Parathyroid adenoma (tissue), 2 donors: ENCODE data around the gene NR3C2.

ENCODE experiments used
- H2AFZ ChIP-seq: fragments of 300-600 bp; sonication (generic); one replicate; pipeline ENCODE4 v1.7.0; 2017; ENCODE audit warnings: antibody characterized with exemption, mild to moderate bottlenecking
- H3K27ac ChIP-seq: fragments of 300-600 bp; sonication (generic); one replicate; pipeline ENCODE4 v1.7.0; 2017
- H3K27me3 ChIP-seq: fragments of 300-600 bp; sonication (generic); one replicate; pipeline ENCODE4 v1.7.0; 2017; ENCODE audit warnings: low read length; ENCODE audit not compliant: control insufficient read depth, insufficient read depth
- H3K36me3 ChIP-seq: fragments of 300-600 bp; sonication (generic); one replicate; pipeline ENCODE4 v1.7.0; 2017; ENCODE audit warnings: low read length; ENCODE audit not compliant: control insufficient read depth, insufficient read depth
- H3K4me1 ChIP-seq: fragments of 300-600 bp; sonication (generic); one replicate; pipeline ENCODE4 v1.7.0; 2017; ENCODE audit warnings: control low read depth
- H3K4me2 ChIP-seq: fragments of 300-600 bp; sonication (generic); one replicate; pipeline ENCODE4 v1.7.0; 2017; ENCODE audit warnings: low read length
- H3K4me3 ChIP-seq: fragments of 300-600 bp; sonication (generic); one replicate; pipeline ENCODE4 v1.7.0; 2017; ENCODE audit warnings: low read depth, low read length
- H3K79me2 ChIP-seq: fragments of 300-600 bp; sonication (generic); one replicate; pipeline ENCODE4 v1.7.0; 2017; ENCODE audit warnings: control low read depth
- H3K9ac ChIP-seq: fragments of 300-600 bp; sonication (generic); one replicate; pipeline ENCODE4 v1.7.0; 2017; ENCODE audit warnings: mild to moderate bottlenecking
- H3K9me3 ChIP-seq: fragments of 300-600 bp; sonication (generic); one replicate; pipeline ENCODE4 v1.7.0; 2017; ENCODE audit warnings: low read length; ENCODE audit not compliant: control insufficient read depth
- TF ChIP-seq, protein P1 (sequence below): fragments of 300-600 bp; sonication (generic); IDR thresholded peaks from one replicate; pipeline ENCODE4 v1.7.0; 2017; ENCODE audit warnings: antibody characterized with exemption, mild to moderate bottlenecking
- donor health status: primary hyperparathyroidism.

NR3C2 gene

DNA sequence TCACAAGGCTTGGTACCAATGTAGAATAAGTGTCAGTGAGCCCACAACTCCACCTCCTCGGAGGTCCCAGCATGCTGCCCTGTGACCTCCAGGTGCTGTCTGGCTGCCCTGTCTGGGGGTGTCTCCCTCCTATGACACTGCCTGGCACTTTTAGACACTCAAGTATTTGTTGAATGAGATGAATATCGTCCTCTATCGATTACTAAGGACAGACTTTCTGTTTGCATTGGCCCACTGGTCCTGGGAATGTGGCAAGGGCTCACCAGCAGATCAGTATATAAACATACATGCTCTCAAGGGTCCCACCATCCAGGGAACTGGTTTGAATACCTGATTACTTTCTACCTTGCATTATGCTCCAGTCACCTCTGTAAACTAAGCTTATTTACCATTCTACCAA lies 333.0 kb downstream of the NR3C2 start:
- H3K4me2 ChIP-seq, result no peak overlapping the region
- no peaks in the 10 kb centered on the region for H3K9me3 ChIP-seq
- H3K27me3 ChIP-seq, result no peaks in the 10 kb centered on the region
- H3K36me3 ChIP-seq, result no peaks in the 10 kb centered on the region
- H3K4me1 ChIP-seq, result no peaks in the 10 kb centered on the region
- TF ChIP-seq, protein P1, sequence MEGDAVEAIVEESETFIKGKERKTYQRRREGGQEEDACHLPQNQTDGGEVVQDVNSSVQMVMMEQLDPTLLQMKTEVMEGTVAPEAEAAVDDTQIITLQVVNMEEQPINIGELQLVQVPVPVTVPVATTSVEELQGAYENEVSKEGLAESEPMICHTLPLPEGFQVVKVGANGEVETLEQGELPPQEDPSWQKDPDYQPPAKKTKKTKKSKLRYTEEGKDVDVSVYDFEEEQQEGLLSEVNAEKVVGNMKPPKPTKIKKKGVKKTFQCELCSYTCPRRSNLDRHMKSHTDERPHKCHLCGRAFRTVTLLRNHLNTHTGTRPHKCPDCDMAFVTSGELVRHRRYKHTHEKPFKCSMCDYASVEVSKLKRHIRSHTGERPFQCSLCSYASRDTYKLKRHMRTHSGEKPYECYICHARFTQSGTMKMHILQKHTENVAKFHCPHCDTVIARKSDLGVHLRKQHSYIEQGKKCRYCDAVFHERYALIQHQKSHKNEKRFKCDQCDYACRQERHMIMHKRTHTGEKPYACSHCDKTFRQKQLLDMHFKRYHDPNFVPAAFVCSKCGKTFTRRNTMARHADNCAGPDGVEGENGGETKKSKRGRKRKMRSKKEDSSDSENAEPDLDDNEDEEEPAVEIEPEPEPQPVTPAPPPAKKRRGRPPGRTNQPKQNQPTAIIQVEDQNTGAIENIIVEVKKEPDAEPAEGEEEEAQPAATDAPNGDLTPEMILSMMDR, result no peak
- no peak overlapping the region for H2AFZ ChIP-seq
- H3K79me2 ChIP-seq, result no peaks in the 10 kb centered on the region
- H3K27ac ChIP-seq, result no peak overlapping the region
- H3K9ac ChIP-seq, result no peak overlapping the region
- H3K4me3 ChIP-seq, result no peak overlapping the region

DNA sequence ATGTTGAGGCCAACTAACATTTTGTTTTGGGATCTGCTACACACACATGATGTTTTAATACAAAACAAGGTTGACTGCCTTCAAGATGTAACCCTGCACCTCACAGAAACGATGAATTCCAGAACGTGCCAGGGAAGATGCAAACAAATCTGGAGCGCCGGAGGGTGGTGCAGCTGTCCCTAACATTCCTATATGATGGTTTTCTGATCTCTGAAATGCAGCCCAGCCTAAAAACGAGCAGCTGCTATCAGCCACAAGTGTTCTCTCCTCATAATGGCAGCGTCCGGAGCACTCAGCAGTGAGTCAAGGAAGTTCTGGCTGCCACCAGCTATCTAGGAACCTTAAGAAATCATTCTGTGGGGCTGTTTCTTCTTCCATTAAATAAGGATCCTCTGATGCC lies 333.4 kb downstream of the NR3C2 start:
- Histone ChIP-seq H3K27ac (no peak overlapping the region), H2AFZ (no peak overlapping the region), H3K9me3 (no peaks in the 10 kb centered on the region), H3K9ac (no peak overlapping the region), H3K4me2 (no peak overlapping the region), H3K4me1 (no peaks in the 10 kb centered on the region), H3K4me3 (no peak overlapping the region), H3K79me2 (no peaks in the 10 kb centered on the region), H3K27me3 (no peaks in the 10 kb centered on the region), H3K36me3 (no peaks in the 10 kb centered on the region)
- TF ChIP-seq, protein P1, result no peak

DNA sequence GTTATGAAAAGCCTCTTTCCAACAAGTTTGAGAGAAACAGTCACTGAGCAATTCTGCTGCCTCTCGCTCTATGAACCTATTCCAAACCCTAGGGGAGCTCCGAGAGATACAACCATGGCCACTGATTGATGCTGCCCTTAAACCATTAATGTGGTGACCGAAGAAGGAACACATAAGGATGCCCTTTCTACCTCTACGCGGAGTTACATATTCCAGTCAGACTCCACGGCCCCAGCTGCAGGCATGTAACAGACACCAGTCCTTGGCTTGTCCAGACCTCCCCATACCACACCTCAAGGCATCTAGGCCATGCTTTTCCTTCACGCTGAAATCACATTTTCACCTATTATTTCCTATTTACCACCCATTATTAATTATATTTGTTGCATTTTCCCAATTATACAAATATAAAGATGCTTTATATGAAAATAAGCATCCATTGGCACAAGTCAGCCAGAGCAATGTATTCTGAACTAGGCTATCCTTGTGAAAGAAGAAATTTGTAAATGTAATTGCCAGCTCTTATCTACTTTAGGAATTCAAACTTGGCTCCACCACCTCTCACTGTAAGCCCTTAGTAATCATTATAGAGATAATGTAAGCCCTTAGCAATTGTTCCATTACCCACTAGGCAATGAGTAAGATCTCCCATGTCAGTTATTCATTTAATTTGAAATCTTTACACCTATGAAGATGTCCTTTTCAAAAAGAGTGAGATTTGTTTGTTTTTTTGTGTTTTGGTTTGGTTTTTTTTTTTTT lies 338.4 kb downstream of the NR3C2 start:
- TF ChIP-seq, protein P1, result no peak
- no peaks in the 10 kb centered on the region for H3K4me1 ChIP-seq
- H3K9me3 ChIP-seq, result no peaks in the 10 kb centered on the region
- no peak overlapping the region for H3K9ac ChIP-seq
- H3K4me2 ChIP-seq, result no peak overlapping the region
- H2AFZ ChIP-seq, result no peak overlapping the region
- H3K27me3 ChIP-seq, result no peaks in the 10 kb centered on the region
- no peak overlapping the region for H3K4me3 ChIP-seq
- H3K36me3 ChIP-seq, result no peaks in the 10 kb centered on the region
- H3K79me2 ChIP-seq, result no peaks in the 10 kb centered on the region
- H3K27ac ChIP-seq, result no peak overlapping the region

DNA sequence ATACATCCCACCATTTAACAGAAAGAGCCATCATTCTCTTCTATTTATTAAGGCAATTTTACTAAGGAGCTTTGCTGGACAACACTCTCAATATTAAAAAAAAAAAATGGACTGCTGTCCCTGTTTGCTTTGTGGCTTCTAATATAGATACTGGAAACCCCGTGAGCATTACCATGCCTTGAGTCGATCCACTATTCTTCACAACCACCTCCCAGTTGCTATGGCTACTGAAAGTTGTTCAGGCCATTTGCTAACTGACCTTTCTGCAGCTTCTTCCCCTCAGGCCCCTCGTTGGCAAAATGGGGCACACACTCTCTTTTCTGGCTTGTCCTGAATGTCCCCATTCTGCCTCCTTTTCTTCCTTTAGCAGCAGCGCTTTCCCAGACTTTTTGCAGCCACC lies 340.4 kb downstream of the NR3C2 start:
- H3K9ac ChIP-seq, result no peak overlapping the region
- TF ChIP-seq, protein P1, result no peak
- H3K79me2 ChIP-seq, result no peaks in the 10 kb centered on the region
- no peak overlapping the region for H3K4me3 ChIP-seq
- H2AFZ ChIP-seq, result no peak overlapping the region
- H3K36me3 ChIP-seq, result no peaks in the 10 kb centered on the region
- no peaks in the 10 kb centered on the region for H3K4me1 ChIP-seq
- no peak overlapping the region for H3K27ac ChIP-seq
- H3K4me2 ChIP-seq, result no peak overlapping the region
- H3K9me3 ChIP-seq, result no peaks in the 10 kb centered on the region
- no peaks in the 10 kb centered on the region for H3K27me3 ChIP-seq

DNA sequence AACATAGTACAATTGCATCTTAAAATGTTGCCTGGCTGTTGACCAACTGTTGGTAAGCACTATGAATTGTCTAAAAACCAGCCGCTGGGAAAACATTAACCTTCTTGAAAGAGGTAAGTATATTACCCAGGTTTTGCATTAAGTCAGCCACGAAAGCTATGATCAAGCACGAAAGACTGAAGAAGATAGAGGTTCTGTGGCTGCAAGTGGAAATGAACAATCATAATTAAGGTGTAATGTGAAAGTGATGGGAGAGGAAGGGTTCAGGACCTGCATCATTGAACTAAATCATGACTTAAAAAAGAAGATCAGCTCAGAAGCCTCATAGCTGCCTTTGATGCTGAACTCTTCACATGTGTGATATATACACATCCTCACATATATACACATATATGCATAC lies 341.0 kb downstream of the NR3C2 start:
- no peaks in the 10 kb centered on the region for H3K27me3 ChIP-seq
- no peaks in the 10 kb centered on the region for H3K4me1 ChIP-seq
- no peaks in the 10 kb centered on the region for H3K36me3 ChIP-seq
- TF ChIP-seq, protein P1, result no peak
- H2AFZ ChIP-seq, result no peak overlapping the region
- no peak overlapping the region for H3K4me2 ChIP-seq
- no peaks in the 10 kb centered on the region for H3K79me2 ChIP-seq
- no peaks in the 10 kb centered on the region for H3K9me3 ChIP-seq
- H3K4me3 ChIP-seq, result no peak overlapping the region
- no peak overlapping the region for H3K27ac ChIP-seq
- no peak overlapping the region for H3K9ac ChIP-seq
